Vagina (tissue), 1 donor: ENCODE data around the gene TIGD4. TPM values are rescaled to one million over a fixed set of nuclear protein-coding genes. Genes with fewer than 3 reads are reported as not detected.

ENCODE experiments used
- total RNA-seq: library from RNA; depleted of rRNA; stranded (reverse); fragments of >200 nt; gene quantifications from one replicate; pipeline ENCODE4 v1.2.3, GENCODE V29; 2016

The TIGD4 gene
- total RNA-seq, 1 donor from 2014 or later = 0.49 TPM

Other genes with a start within 250 kb of the TIGD4 start
- 61.1 TPM for gene FBXW7, start 243.6 kb downstream of the TIGD4 start, total RNA-seq
- 33.1 TPM for gene TMEM154, start 99.7 kb downstream of the TIGD4 start, total RNA-seq
- 19.4 TPM for gene ARFIP1, start 224 bp upstream of the TIGD4 start, total RNA-seq
- 6.4 TPM for gene FHDC1, start 156.6 kb upstream of the TIGD4 start, total RNA-seq